CD4-positive, alpha-beta T cell treated with Interleukin-4 for 4 hours (primary cell): ENCODE data around the gene ZNF597.

Experiments used
- DNase-seq: peaks from one replicate; pipeline ENCODE4 v3.0.0-alpha.2; 2020

The ZNF597 gene

DNA sequence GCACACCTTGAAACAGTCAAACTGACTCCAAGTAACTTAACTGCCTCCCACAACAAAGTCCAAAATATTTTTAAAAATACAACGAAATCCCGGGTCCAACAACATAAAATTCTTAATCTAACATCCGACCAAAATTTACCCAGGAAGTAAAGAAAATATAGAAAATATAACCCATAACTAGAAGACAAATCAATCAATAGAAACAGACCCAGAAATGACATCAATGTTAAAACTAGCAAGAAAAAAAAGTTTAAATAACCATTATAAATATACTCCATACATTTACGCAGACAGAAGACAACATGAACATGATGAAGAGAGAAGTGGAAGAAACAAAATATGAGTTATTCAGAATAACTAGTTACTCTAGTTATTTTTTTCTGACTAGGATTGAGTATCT lies 3.7 kb downstream of the ZNF597 start:
- no peak for DNase-seq

DNA sequence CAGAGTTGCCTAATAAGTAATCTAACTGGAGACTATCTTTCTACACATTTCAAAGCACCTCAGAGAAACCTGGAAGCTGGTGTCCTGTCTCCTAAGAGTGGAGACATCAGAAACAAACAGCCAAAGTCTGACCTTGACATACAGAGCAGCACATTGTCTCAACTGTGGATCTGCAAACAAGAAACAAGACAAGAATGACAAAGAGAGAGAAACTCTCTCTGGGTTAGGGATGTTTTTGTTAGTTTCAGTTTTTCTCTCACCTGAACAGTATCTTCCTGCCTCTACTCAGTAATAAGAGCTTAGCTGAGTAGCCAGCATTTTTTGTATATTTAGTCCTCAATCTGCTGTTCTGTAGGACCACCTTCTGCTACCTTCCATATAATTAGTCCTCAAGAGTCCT lies 8.9 kb downstream of the ZNF597 start:
- DNase-seq: no peak

DNA sequence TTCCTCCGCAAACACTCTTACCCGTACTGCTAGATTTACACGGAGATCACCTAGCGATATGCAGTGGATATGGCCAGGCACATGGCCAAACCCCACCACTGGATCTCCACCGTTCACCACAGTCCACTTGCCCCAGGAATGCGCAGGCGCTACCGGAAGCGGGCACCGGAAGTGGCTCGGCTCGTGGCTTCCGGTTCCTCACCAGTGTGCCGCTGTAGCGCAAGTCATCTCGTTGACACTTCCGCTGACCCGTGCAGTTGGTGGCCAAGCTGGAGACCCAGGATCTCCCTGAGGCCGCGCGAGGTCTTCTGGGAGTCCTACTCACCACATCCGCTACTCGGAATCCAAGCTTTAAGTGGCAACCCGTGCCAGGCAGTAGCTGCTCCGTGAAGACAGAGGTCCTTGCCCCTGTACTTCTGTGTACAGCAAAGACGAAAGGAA lies 11.5 kb downstream of the ZNF597 start:
- DNase-seq: peak; percentile 26

DNA sequence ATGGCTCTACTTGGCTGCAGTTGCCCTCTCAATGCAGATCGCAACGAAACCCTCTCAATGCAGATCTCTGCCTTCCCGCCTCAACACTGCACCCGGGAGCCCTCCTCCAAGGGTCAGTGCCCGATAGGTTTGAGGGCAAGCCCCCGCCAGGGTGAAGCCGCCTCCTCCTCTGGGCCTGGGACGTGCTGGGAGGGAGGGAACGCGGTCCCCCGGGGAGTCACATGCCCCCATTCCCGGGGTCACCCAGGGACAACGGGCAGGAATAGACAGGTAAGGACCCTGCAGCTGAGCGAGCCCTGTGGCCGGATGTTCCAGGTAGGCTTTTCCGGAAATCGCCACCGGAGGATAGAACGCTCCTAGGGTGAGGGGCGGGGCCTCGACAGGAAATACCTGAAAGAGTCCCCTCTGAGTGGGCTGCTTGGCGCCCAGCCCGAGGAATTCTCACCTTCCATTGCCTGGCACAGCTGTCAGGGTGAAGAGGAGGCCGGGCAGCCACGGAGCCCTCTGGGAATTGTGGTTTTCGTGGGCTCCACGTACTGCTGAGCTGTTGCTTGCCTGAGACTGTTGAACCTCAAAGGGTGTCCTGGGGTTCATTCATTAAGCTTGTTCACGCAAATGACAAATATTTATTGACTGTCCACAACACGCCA lies 29.4 kb downstream of the ZNF597 start:
- no peak for DNase-seq

GRCh38 chr16:3408561-3409197 lies 34.6 kb downstream of the ZNF597 start:
- no peak for DNase-seq

GRCh38 chr16:3401719-3402397 lies 41.4 kb downstream of the ZNF597 start:
- DNase-seq: no peak

GRCh38 chr16:3400779-3401688 lies 42.3 kb downstream of the ZNF597 start, which contains the start of the genes ZNF174 and ZSCAN32:
Gene ZNF174, plus strand, starts transcription at chr16:3401215. Its CDS starts 790 bp downstream, at chr16:3402005.
Gene ZSCAN32, minus strand, starts transcription at chr16:3401004. Its CDS starts 3,447 bp downstream, at chr16:3397557.
- DNase-seq: peak; percentile 99

- no peak for DNase-seq
These were observed 42.9 kb downstream of the ZNF597 start for GRCh38 chr16:3400446-3400778.

- DNase-seq: no peak
These were observed 53.5 kb downstream of the ZNF597 start for GRCh38 chr16:3389663-3390338.

DNA sequence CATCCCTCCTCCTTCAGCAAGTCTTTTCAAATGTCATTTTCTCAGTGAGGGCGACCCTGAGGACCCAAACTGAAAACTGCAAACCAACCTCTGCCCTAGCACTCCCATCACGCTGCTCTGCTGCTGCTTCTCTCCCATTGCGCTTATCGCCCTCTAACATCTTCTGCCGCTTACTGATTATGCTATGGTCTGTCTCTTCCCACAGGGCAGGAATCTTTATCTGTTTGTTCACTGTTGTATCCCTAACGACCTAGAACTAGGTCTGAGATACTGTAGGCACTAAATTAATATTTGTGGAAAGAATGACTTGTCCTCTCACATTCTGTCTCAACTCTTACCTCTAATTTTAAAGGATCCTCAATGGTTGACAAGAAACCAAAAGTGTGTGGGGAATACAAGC lies 55.0 kb downstream of the ZNF597 start:
- no peak for DNase-seq

DNA sequence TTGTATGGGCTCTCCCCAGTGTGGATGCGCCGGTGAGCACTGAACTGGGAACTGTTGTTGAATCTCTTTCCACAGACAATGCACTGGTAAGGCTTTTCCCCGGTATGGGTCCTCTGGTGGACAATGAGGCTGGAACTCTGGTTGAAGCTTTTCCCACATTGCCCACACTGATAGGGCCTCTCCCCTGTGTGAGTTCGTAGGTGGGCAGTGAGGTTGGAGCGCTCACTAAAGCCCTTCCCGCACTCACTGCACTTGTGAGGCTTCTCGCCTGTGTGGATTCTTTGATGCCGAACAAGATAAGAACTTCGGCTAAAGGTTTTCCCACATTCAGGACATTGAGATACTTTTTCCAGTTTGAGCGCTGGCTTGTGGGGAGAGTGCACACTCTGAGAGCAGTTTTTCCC lies 60.3 kb downstream of the ZNF597 start:
- DNase-seq: no peak
